AG04449 (cell line): ENCODE data around the gene OR5H14.
"Not testable (repeated sequence)": the region's sequence is repeated elsewhere in the genome, so short reads cannot be mapped to it uniquely, and the experiment has no call there.

ENCODE experiments used
- CTCF ChIA-PET: fragments of 350-600 bp; formaldehyde crosslinking; extraction: SDS; loops from one replicate; lab custom pipeline; 2021; ENCODE audit warnings: antibody characterized with exemption; lab: Yijun Ruan, JAX
- POLR2A ChIA-PET: fragments of 400-600, 350-600 bp; formaldehyde crosslinking; extraction: SDS; loops from one replicate; lab custom pipeline; 2020; ENCODE audit warnings: antibody characterized with exemption, inconsistent platforms; lab: Yijun Ruan, JAX
- DNase-seq: peaks from one replicate; pipeline ENCODE4 v3.0.0-alpha.2; 2010; ENCODE audit warnings: low read depth, low spot score
- H3K4me3 ChIP-seq: 2 replicates; pipeline ENCODE4 v1.5.1; 2011; ENCODE audit warnings: low read depth, mild to moderate bottlenecking, control low read depth, low read length
- TF ChIP-seq, protein P1 (sequence below): IDR thresholded peaks from one replicate; pipeline ENCODE4 v1.5.1; 2011; ENCODE audit warnings: mild to moderate bottlenecking, moderate library complexity, low read length, control low read depth, inconsistent platforms; ENCODE audit not compliant: insufficient read depth; ENCODE audit errors: missing control alignments

OR5H14 gene

DNA sequence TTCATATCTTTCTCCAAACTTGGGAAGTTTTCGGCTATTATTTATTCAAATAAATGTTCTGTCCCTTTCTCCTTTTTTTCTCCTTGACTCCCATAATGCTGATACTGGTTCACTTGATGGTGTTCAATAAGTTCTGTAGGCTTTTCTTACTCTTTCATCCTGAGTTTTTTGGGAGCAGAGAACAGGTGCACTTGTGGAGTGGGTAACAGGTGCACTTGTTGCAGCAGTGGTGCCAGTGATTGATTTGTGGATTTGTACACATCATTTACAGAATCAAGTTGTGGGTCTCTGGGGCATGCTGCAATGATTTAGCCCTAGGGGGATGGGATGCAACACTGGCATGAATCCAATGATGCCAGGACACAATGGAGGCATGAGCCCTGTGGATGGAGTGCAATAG is 31.6 kb upstream of the OR5H14 start:
- DNase-seq, result no peak
- TF ChIP-seq, protein P1, sequence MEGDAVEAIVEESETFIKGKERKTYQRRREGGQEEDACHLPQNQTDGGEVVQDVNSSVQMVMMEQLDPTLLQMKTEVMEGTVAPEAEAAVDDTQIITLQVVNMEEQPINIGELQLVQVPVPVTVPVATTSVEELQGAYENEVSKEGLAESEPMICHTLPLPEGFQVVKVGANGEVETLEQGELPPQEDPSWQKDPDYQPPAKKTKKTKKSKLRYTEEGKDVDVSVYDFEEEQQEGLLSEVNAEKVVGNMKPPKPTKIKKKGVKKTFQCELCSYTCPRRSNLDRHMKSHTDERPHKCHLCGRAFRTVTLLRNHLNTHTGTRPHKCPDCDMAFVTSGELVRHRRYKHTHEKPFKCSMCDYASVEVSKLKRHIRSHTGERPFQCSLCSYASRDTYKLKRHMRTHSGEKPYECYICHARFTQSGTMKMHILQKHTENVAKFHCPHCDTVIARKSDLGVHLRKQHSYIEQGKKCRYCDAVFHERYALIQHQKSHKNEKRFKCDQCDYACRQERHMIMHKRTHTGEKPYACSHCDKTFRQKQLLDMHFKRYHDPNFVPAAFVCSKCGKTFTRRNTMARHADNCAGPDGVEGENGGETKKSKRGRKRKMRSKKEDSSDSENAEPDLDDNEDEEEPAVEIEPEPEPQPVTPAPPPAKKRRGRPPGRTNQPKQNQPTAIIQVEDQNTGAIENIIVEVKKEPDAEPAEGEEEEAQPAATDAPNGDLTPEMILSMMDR, result no peak
- ChIA-PET CTCF (no interaction called here), POLR2A (no interaction called here)
- no peak overlapping the region for H3K4me3 ChIP-seq

DNA sequence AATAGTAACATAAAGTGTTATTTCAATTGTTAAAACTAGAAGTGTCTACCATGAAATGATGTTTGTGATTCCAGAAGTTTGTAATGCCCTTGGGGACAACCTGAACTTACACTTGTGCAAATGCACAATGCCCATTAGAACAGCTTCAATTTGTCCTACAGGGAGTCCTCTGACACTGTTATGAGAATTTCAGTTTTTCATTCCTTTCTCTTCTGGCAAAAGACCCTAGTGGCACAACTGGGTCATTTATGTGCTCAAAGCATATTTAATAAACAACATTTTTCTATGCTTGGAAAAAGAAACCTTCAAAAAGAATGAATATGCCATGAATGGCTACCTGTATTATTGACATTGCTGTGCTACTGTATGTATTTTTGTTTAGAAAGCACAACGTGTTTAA is 16.9 kb upstream of the OR5H14 start, which contains the start of gene OR5H1:
Gene OR5H1 (plus strand): TSS at position 301 of the 400 bp plus-strand sequence. CDS start 1,977 bp downstream, outside the sequence.
- no peak within 1 kb of the TSS for H3K4me3 ChIP-seq
- ChIA-PET POLR2A (no interaction called here), CTCF (no interaction called here)
- TF ChIP-seq, protein P1, result no peak
- DNase-seq, result no peak

DNA sequence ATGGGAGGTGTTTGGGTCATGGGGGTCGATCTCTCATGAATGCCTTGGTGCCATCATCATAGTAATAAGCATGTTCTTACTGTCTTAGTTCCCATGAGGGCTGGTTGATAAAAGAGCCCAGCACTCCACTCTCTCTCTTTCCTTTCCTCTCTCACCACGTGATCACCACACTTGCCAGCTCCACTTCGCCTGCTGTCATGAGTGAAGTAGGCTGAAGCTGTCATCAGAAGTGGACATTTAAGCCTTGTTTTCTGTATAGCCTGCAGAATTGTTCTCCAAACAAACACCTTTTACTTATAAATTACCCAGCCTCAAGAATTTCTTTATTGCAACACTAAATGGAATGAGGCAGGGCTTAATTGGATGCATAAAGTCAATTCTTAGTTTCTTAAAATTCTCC is 10.6 kb upstream of the OR5H14 start:
- TF ChIP-seq, protein P1, result no peak
- CTCF ChIA-PET, result no interaction called here
- POLR2A ChIA-PET, result no interaction called here
- no peak for DNase-seq
- H3K4me3 ChIP-seq, result no peak overlapping the region

DNA sequence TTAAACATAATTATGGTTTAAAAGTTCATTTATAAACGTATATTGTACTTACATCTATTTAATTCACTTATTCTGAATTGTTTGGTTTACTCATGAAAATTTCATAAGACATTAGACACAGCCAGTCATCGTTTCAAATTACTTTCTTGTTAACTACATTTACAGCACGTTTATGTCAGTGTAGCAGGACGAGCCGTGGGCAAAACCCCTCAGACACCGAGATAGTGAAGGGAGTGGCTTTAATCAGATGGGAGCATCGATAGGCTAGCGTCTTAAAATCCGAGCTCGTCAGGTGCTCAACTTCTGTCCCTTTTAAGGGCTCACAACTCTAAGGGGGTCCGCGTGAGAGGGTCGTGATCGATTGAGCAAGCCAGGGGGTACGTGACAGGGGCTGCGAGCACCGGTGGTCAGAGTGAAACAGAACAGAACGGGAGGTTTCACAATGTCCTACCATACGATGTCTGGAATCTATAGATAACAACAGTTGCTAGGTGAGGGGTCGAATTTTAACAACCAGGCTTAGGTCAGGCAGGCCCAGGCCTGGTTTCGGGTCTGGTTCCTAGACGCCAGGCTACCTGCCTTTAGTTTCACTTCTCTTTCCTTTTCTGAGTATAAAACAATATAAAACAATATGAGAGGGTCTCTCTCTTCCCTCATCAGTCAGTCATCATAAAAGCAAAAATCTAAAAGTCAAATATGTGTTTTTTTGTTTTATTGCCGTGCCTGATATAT is 9.3 kb upstream of the OR5H14 start:
- DNase-seq, H3K4me3 ChIP-seq, POLR2A ChIA-PET, CTCF ChIA-PET: not testable (repeated sequence)

DNA sequence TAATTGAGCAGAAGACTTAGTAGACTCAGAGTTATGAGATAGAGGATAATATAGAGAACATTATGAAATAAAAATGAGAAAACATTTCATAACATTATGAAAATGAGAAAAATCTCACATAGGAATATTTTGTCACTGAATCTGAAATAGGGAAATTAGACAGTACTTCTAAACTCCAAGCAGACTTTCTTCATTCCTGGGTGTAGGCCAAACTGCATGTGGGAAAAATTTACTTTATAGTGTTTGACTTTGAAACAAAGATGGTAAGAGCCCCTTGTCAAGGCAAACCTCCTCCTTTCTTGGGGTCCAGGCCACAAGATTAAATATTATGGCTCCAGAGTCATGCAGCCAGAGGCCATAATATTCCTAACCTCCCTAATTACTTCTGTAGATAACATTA is 6.7 kb upstream of the OR5H14 start:
- TF ChIP-seq, protein P1, result no peak
- CTCF ChIA-PET, result no interaction called here
- no peak for DNase-seq
- no peak overlapping the region for H3K4me3 ChIP-seq
- POLR2A ChIA-PET, result no interaction called here

DNA sequence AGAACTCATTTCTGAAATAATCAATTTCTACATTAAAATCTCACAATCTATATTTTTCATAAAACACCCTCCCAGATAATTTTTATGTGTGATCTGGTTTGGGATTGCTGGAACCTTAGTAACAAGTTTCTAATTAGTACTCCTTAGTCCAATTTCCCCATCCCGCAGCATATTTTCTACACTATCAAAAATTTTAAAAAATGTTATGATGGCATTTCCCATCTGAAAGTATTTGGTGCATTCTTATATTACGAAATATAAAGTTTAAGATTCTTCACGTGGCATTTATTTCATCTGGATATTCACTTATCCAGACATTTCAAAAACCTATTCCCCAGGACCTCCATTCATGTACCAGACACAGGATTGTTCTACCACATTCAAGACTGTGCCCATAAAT is 1.5 kb downstream of the OR5H14 start:
- TF ChIP-seq, protein P1, result no peak
- no peak overlapping the region for H3K4me3 ChIP-seq
- DNase-seq, result no peak
- ChIA-PET POLR2A (no interaction called here), CTCF (no interaction called here)

DNA sequence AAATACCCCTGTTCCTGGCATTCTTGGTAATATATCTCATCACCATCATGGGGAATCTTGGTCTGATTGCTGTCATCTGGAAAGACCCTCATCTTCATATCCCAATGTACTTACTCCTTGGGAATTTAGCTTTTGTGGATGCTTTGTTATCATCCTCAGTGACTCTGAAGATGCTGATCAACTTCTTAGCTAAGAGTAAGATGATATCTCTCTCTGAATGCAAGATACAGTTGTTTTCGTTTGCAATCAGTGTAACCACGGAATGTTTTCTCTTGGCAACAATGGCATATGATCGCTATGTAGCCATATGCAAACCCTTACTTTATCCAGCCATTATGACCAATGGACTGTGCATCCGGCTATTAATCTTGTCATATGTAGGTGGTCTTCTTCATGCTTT is 2.2 kb downstream of the OR5H14 start:
- H3K4me3 ChIP-seq, DNase-seq, POLR2A ChIA-PET, CTCF ChIA-PET: not testable (repeated sequence)
